ENCODE measurements around the gene GTPBP8.

GTPBP8 gene

GRCh38 chr3:112976953-112977352 lies 13.8 kb upstream of the GTPBP8 start:
- ATAC-seq (ENCODE audit: low read depth) (no peak), DNase-seq (ENCODE audit: low spot score) (no peak)
- Histone ChIP-seq H3K9me3 (ENCODE audit: severe bottlenecking) (no peaks in the 10 kb centered on the region), H3K27ac (ENCODE audit: poor library complexity, severe bottlenecking) (no peak overlapping the region), H3K4me3 (ENCODE audit: severe bottlenecking) (no peak overlapping the region), H3K27me3 (ENCODE audit: insufficient read depth, poor library complexity, severe bottlenecking) (no peaks in the 10 kb centered on the region), H3K36me3 (ENCODE audit: low read depth) (no peaks in the 10 kb centered on the region), H3K4me1 (ENCODE audit: insufficient read depth, poor library complexity, severe bottlenecking) (no peaks in the 10 kb centered on the region)
- TF ChIP-seq CTCF (IDR thresholded peaks at IDR 0.05; ENCODE audit: poor library complexity, severe bottlenecking): no peak

GRCh38 chr3:112979244-112979832 lies 11.4 kb upstream of the GTPBP8 start:
- DNase-seq (ENCODE audit: low spot score): no peak

GRCh38 chr3:112980080-112980479 lies 10.7 kb upstream of the GTPBP8 start:
- no peak for TF ChIP-seq CTCF (IDR thresholded peaks at IDR 0.05; ENCODE audit: poor library complexity, severe bottlenecking)
- no peaks in the 10 kb centered on the region for H3K4me1 ChIP-seq (ENCODE audit: insufficient read depth, poor library complexity, severe bottlenecking)
- H3K9me3 ChIP-seq (ENCODE audit: severe bottlenecking): no peaks in the 10 kb centered on the region
- H3K36me3 ChIP-seq (ENCODE audit: low read depth): no peaks in the 10 kb centered on the region
- no peak overlapping the region for H3K4me3 ChIP-seq (ENCODE audit: severe bottlenecking)
- H3K27ac ChIP-seq (ENCODE audit: poor library complexity, severe bottlenecking): no peak overlapping the region
- ATAC-seq (ENCODE audit: low read depth) (no peak), DNase-seq (ENCODE audit: low spot score) (no peak)
- no peaks in the 10 kb centered on the region for H3K27me3 ChIP-seq (ENCODE audit: insufficient read depth, poor library complexity, severe bottlenecking)

More at GRCh38 chr3:112979244-112979832, 11.4 kb upstream of the GTPBP8 start:
- peak; percentile 85 for TF ChIP-seq CTCF (IDR thresholded peaks at IDR 0.05; ENCODE audit: poor library complexity, severe bottlenecking)
- ATAC-seq (ENCODE audit: low read depth): no peak
- Histone ChIP-seq H3K4me1 (ENCODE audit: insufficient read depth, poor library complexity, severe bottlenecking) (no peaks in the 10 kb centered on the region), H3K27ac (ENCODE audit: poor library complexity, severe bottlenecking) (no peak overlapping the region), H3K9me3 (ENCODE audit: severe bottlenecking) (no peaks in the 10 kb centered on the region), H3K4me3 (ENCODE audit: severe bottlenecking) (no peak overlapping the region), H3K36me3 (ENCODE audit: low read depth) (no peaks in the 10 kb centered on the region), H3K27me3 (ENCODE audit: insufficient read depth, poor library complexity, severe bottlenecking) (no peaks in the 10 kb centered on the region)

GRCh38 chr3:112982710-112983109 lies 8.1 kb upstream of the GTPBP8 start:
- H3K27me3 ChIP-seq (ENCODE audit: insufficient read depth, poor library complexity, severe bottlenecking): no peaks in the 10 kb centered on the region
- H3K4me3 ChIP-seq (ENCODE audit: severe bottlenecking): no peak overlapping the region
- no peak for TF ChIP-seq CTCF (IDR thresholded peaks at IDR 0.05; ENCODE audit: poor library complexity, severe bottlenecking)
- H3K27ac ChIP-seq (ENCODE audit: poor library complexity, severe bottlenecking): no peak overlapping the region
- no peaks in the 10 kb centered on the region for H3K36me3 ChIP-seq (ENCODE audit: low read depth)
- ATAC-seq (ENCODE audit: low read depth) (no peak), DNase-seq (ENCODE audit: low spot score) (no peak)
- H3K9me3 ChIP-seq (ENCODE audit: severe bottlenecking): no peaks in the 10 kb centered on the region
- H3K4me1 ChIP-seq (ENCODE audit: insufficient read depth, poor library complexity, severe bottlenecking): no peaks in the 10 kb centered on the region

GRCh38 chr3:112984485-112984884 lies 6.3 kb upstream of the GTPBP8 start:
- Histone ChIP-seq H3K27ac (ENCODE audit: poor library complexity, severe bottlenecking) (no peak overlapping the region), H3K4me1 (ENCODE audit: insufficient read depth, poor library complexity, severe bottlenecking) (no peaks in the 10 kb centered on the region), H3K27me3 (ENCODE audit: insufficient read depth, poor library complexity, severe bottlenecking) (no peaks in the 10 kb centered on the region), H3K36me3 (ENCODE audit: low read depth) (no peaks in the 10 kb centered on the region), H3K9me3 (ENCODE audit: severe bottlenecking) (no peaks in the 10 kb centered on the region), H3K4me3 (ENCODE audit: severe bottlenecking) (no peak overlapping the region)
- no peak for TF ChIP-seq CTCF (IDR thresholded peaks at IDR 0.05; ENCODE audit: poor library complexity, severe bottlenecking)
- ATAC-seq (ENCODE audit: low read depth) (no peak), DNase-seq (ENCODE audit: low spot score) (no peak)

All from RWPE2 (cell line).